ENCODE results near the gene CNOT10.

DNA sequence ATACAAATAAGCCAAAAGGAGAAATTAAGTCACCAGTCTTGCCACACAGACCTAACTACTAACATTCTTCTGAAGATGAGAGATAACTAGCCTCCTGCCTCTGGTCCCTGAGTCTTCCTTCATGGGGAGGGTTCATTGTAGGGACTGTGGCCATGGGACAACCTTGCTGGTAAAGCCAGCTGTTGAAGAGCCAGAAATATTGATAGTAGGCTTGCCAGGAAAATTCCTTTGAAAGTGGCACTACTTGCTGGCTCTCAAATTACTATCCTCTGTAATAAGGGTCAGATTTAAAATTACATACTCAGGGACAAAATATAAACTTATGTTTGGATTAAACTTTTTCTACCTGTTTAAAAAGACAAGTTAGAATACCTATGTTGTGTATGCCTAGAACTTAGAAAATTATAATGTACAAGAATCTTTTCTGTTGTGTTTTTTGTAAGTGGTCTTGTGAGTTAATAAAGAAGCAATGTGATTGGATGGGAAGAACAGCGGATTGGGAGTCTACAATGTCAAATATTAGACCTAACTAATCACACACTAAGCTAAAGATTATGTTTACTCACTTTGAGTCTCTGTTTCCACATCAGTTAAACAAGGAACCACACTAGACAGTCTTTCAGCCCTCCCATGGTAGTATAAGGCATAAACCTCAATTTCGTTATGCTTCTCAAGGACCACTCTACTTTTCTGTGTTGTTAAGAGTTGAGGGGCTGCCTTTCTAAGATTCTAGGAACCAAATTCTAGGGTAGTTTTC, 72.8 kb downstream of the CNOT10 start:
- TF ChIP-seq, protein P1, sequence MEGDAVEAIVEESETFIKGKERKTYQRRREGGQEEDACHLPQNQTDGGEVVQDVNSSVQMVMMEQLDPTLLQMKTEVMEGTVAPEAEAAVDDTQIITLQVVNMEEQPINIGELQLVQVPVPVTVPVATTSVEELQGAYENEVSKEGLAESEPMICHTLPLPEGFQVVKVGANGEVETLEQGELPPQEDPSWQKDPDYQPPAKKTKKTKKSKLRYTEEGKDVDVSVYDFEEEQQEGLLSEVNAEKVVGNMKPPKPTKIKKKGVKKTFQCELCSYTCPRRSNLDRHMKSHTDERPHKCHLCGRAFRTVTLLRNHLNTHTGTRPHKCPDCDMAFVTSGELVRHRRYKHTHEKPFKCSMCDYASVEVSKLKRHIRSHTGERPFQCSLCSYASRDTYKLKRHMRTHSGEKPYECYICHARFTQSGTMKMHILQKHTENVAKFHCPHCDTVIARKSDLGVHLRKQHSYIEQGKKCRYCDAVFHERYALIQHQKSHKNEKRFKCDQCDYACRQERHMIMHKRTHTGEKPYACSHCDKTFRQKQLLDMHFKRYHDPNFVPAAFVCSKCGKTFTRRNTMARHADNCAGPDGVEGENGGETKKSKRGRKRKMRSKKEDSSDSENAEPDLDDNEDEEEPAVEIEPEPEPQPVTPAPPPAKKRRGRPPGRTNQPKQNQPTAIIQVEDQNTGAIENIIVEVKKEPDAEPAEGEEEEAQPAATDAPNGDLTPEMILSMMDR (IDR thresholded peaks at IDR 0.05) = no peak
- no peak for TF ChIP-seq EZH2 (IDR thresholded peaks at IDR 0.05)

Data from neural progenitor cell (in vitro differentiated cells).